OCI-LY7 (cell line): ENCODE results near the gene CDK5RAP3. TPM values are rescaled to one million over a fixed set of nuclear protein-coding genes. Genes with fewer than 3 reads are reported as not detected.

Source experiments
- Bru-seq: library from RNA; stranded (reverse); fragments of 400-500 nt; gene quantifications from one replicate; lab custom pipeline; 2021; lab: Mats Ljungman, UMichigan
- BruChase-seq, 2 experiments: library from RNA; stranded (reverse); fragments of 400-500 nt; gene quantifications; one replicate each; lab custom pipeline; 2021; lab: Mats Ljungman, UMichigan
- BruUV-seq: library from RNA; stranded (reverse); fragments of 400-500 nt; replicated peaks from 2 replicates; lab custom pipeline; 2021; lab: Mats Ljungman, UMichigan
- CTCF ChIA-PET: fragments of 300-600 bp; sonication (Branson Sonifier 250); formaldehyde crosslinking; loops from one replicate; lab custom pipeline; 2022; ENCODE audit warnings: antibody characterized with exemption; ENCODE audit not compliant: unreplicated experiment; lab: Charles Lee
- POLR2A ChIA-PET: fragments of 300-600 bp; sonication (Branson Sonifier 250); formaldehyde crosslinking; loops from one replicate; lab custom pipeline; 2022; ENCODE audit warnings: antibody characterized with exemption; lab: Charles Lee
- DNase-seq: peaks from one replicate; pipeline ENCODE4 v3.0.0-alpha.2; 2015; ENCODE audit warnings: low spot score
- H2AFZ ChIP-seq: fragments of 200-600 bp; sonication (generic), shearing (Covaris generic); 2 replicates; pipeline ENCODE4 v1.6.1; 2014; ENCODE audit warnings: mild to moderate bottlenecking, antibody characterized with exemption, low read length, moderate library complexity
- H3K27ac ChIP-seq: fragments of 200-600 bp; sonication (generic); 2 replicates; pipeline ENCODE4 v1.5.1; 2014; ENCODE audit warnings: mixed run types, low read depth, mild to moderate bottlenecking, moderate library complexity, low read length, inconsistent platforms; ENCODE audit not compliant: poor library complexity, severe bottlenecking
- H3K36me3 ChIP-seq: fragments of 200-600 bp; sonication (generic); 2 replicates; pipeline ENCODE4 v1.6.1; 2014; ENCODE audit warnings: mild to moderate bottlenecking, antibody characterized with exemption, low read length, moderate library complexity, mixed read lengths; ENCODE audit not compliant: insufficient read depth
- H3K4me1 ChIP-seq: fragments of 200-600 bp; sonication (generic); 2 replicates; pipeline ENCODE4 v1.5.1; 2014; ENCODE audit warnings: mild to moderate bottlenecking, low read length; ENCODE audit not compliant: insufficient read depth, poor library complexity, severe bottlenecking
- H3K4me2 ChIP-seq: fragments of 200-600 bp; sonication (generic); 2 replicates; pipeline ENCODE4 v1.6.1; 2014; ENCODE audit warnings: mild to moderate bottlenecking, low read length
- H3K4me3 ChIP-seq: fragments of 200-600 bp; sonication (generic); 2 replicates; pipeline ENCODE4 v1.5.1; 2014; ENCODE audit warnings: mild to moderate bottlenecking, low read depth, low read length; ENCODE audit not compliant: poor library complexity, severe bottlenecking
- H3K79me2 ChIP-seq: fragments of 200-600 bp; sonication (generic); 2 replicates; pipeline ENCODE4 v1.6.1; 2016; ENCODE audit warnings: low read depth, mild to moderate bottlenecking, low read length, moderate library complexity, mixed read lengths; ENCODE audit not compliant: insufficient read depth
- H3K9me2 ChIP-seq: fragments of 200-600 bp; sonication (generic); 2 replicates; pipeline ENCODE4 v1.6.1; 2016; ENCODE audit warnings: mild to moderate bottlenecking, low read length, mixed read lengths; ENCODE audit not compliant: insufficient read depth
- H3K9me3 ChIP-seq: fragments of 200-600 bp; sonication (generic); 2 replicates; pipeline ENCODE4 v1.6.1; 2014; ENCODE audit warnings: mild to moderate bottlenecking, mixed run types, low read length, mixed read lengths
- H4K20me1 ChIP-seq: fragments of 200-600 bp; sonication (generic); 2 replicates; pipeline ENCODE4 v1.6.1; 2014; ENCODE audit warnings: mild to moderate bottlenecking, antibody characterized with exemption, low read length, moderate library complexity, mixed read lengths; ENCODE audit not compliant: insufficient read depth
- EZH2phosphoT487 ChIP-seq: fragments of 200-600 bp; sonication (generic); IDR thresholded peaks from 2 replicates; pipeline ENCODE4 v1.6.1; 2018; ENCODE audit warnings: low read depth, borderline replicate concordance, mild to moderate bottlenecking, mixed run types, antibody characterized with exemption, low read length, moderate library complexity, mixed read lengths
- intact Hi-C: fragments of 100-400 bp; cut with micrococcal nuclease; formaldehyde crosslinking; loops from one replicate; pipeline ENCODE4 v1.10.0; 2022; ENCODE audit not compliant: unreplicated experiment
- long read RNA-seq: library from polyadenylated mRNA; stranded (forward); transcript quantifications from one replicate; pipeline ENCODE4 v2.0.0, GENCODE V29; 2022
- total RNA-seq, 2 experiments: library from RNA; depleted of rRNA in 1 of 2; stranded (reverse); fragments of >200 nt in 1 of 2; shearing (Covaris generic) in 1 of 2; gene quantifications; 2 replicates each; pipeline ENCODE4 v1.2.3, GENCODE V29; 2014 to 2022
- TF ChIP-seq, protein P1 (sequence below): fragments of 200-600 bp; sonication (generic); conservative IDR thresholded peaks from 2 replicates; pipeline ENCODE4 v1.5.1; 2014; ENCODE audit warnings: mild to moderate bottlenecking, antibody characterized with exemption, low read length, moderate library complexity, mixed read lengths

CDK5RAP3 gene, protein sequence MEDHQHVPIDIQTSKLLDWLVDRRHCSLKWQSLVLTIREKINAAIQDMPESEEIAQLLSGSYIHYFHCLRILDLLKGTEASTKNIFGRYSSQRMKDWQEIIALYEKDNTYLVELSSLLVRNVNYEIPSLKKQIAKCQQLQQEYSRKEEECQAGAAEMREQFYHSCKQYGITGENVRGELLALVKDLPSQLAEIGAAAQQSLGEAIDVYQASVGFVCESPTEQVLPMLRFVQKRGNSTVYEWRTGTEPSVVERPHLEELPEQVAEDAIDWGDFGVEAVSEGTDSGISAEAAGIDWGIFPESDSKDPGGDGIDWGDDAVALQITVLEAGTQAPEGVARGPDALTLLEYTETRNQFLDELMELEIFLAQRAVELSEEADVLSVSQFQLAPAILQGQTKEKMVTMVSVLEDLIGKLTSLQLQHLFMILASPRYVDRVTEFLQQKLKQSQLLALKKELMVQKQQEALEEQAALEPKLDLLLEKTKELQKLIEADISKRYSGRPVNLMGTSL
- total RNA-seq (2014; rRNA removed; shearing (Covaris generic)): 241 and 312 TPM in 2 replicates
- 254 and 256 TPM in 2 replicates for total RNA-seq (2022)
- Bru-seq, nascent RNA: percentile 75 among the genes with signal in this experiment
- BruChase-seq, experiment 1, labeled RNA remaining after a 6-hour chase: percentile 92 among the genes with signal in this experiment
- BruChase-seq, experiment 2, labeled RNA remaining after a 2-hour chase: percentile 87 among the genes with signal in this experiment
- long read RNA-seq, transcript CDK5RAP3-231 (12 exons, 2,759 nt): minor isoform, 75 of 480 reads
- long read RNA-seq, transcript CDK5RAP3-237 (13 exons, 2,519 nt): minor isoform, 24 of 480 reads
- long read RNA-seq, transcript CDK5RAP3-201 (14 exons, 1,866 nt): major isoform, 207 of 480 reads
- long read RNA-seq, partial matches to known transcripts: 72 of 480 reads
- long read RNA-seq, other reads (novel, unspliced or antisense): 97 of 480 reads

DNA sequence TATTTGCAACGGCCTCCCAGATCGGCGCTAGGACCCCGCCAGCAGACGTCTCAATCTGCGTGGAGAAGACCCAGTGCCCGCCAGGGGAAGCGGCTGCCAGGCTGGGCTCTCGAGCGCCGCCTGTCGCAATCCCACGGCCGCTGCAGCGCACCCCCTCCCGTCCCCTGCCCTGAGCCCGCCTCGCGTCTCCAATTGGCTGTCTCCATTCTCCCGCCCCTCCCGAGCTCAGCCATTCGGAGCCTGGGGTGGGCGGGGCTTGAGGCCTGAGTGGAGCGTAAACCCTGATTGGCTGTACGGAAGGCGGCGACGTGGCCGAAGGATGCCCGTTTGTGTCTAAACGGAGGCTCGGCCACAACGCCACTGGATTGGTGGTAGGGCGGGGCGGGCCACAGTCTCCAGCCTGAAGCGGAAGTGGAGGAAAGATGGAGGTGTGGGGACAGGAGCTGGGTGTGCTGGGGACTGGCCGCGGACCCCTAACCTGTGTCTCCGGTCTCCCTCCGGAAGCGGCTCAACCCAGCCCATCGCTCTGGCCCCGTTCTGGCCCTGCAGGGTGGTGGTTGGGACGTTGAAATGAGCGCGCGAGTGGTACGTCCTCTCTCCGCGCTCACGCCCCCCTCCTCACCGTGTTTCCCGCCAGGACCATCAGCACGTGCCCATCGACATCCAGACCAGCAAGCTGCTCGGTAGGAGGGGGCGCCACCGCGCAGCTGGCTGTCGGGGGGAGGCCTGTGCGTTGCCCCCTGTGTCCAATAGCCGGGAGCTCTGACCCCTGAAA lies at the start of gene CDK5RAP3:
TSS of gene CDK5RAP3 (plus strand) at position 389 of the 775 bp plus-strand sequence. CDS start at position 423, 34 bp downstream.
- POLR2A ChIA-PET: interaction anchor here (0.6 to 1.9 kb wide), 11 partner anchors 10 to 95 kb away, joined by 3 to 5 read pairs (median 3); partner anchors contain the start of gene NFE2L1
- BruUV-seq: no TSS peak

DNA sequence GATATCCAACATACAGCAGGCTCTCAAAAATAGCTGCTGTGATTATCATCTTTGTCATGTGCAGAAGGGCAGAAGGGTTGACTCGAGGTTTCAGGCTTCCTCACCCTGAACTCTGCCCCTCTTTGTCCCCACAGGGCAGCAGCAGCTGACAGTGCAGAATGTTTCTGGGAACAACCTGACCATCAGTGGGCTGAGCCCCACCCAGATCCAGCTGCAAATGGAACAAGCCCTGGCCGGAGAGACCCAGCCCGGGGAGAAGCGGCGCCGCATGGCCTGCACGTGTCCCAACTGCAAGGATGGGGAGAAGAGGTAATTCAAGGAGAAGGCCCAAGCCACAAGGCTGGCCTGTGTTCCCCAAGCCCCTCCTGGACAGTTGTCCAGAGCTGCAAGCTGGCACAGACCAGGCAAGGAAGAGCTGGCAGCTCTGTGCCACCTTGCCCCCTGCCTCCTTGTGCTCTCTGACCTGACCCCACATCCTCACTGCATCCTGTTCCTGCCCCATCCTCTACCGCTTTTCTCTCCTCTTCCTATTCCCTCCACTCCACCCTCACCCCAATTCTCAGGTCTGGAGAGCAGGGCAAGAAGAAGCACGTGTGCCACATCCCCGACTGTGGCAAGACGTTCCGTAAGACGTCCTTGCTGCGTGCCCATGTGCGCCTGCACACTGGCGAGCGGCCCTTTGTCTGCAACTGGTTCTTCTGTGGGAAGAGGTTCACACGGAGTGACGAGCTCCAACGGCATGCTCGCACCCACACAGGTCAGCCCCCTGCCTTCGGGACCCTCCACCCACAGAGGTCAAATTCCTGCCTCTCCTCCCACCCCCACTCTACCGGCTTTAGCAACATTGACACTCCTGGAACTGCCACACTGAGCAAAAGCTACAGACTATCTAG lies 45.9 kb upstream of the CDK5RAP3 start:
- H3K9me2 ChIP-seq: no peaks in the 10 kb centered on the region
- H3K79me2 ChIP-seq: no peaks in the 10 kb centered on the region
- peaks cover 61% of the 10 kb centered on the region; the same call in 1 of the 2 replicates for H3K36me3 ChIP-seq
- ChIA-PET CTCF (no interaction called here), POLR2A (no interaction called here)
- no TSS peak for BruUV-seq
- TF ChIP-seq, protein P1, sequence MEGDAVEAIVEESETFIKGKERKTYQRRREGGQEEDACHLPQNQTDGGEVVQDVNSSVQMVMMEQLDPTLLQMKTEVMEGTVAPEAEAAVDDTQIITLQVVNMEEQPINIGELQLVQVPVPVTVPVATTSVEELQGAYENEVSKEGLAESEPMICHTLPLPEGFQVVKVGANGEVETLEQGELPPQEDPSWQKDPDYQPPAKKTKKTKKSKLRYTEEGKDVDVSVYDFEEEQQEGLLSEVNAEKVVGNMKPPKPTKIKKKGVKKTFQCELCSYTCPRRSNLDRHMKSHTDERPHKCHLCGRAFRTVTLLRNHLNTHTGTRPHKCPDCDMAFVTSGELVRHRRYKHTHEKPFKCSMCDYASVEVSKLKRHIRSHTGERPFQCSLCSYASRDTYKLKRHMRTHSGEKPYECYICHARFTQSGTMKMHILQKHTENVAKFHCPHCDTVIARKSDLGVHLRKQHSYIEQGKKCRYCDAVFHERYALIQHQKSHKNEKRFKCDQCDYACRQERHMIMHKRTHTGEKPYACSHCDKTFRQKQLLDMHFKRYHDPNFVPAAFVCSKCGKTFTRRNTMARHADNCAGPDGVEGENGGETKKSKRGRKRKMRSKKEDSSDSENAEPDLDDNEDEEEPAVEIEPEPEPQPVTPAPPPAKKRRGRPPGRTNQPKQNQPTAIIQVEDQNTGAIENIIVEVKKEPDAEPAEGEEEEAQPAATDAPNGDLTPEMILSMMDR: no peak
- no peak for TF ChIP-seq EZH2phosphoT487
- H4K20me1 ChIP-seq: no peaks in the 10 kb centered on the region
- no peak overlapping the region for H3K4me2 ChIP-seq
- intact Hi-C loops: no loop called here
- no peaks in the 10 kb centered on the region for H3K4me1 ChIP-seq
- H3K4me3 ChIP-seq: no peak overlapping the region
- H3K9me3 ChIP-seq: no peaks in the 10 kb centered on the region
- DNase-seq: no peak
- no peak overlapping the region for H2AFZ ChIP-seq
- no peak overlapping the region for H3K27ac ChIP-seq

More for the DNA sequence above, at the start of gene CDK5RAP3:
- Histone ChIP-seq H3K27ac (peak within 1 kb of the TSS; percentile 36), H3K36me3 (peaks cover 34% of the 10 kb centered on the region), H3K4me3 (peak within 1 kb of the TSS; percentile 83), H3K4me2 (peak within 1 kb of the TSS; percentile 90), H3K9me3 (no peaks in the 10 kb centered on the region), H2AFZ (peak within 1 kb of the TSS; percentile 91), H3K4me1 (peaks cover 20% of the 10 kb centered on the region), H3K9me2 (no peaks in the 10 kb centered on the region), H4K20me1 (no peaks in the 10 kb centered on the region), H3K79me2 (peaks cover 18% of the 10 kb centered on the region; the same call in 1 of the 2 replicates)
- CTCF ChIA-PET: interaction anchor here (0.6 to 1.7 kb wide), 7 partner anchors 12 to 309 kb away, joined by 3 to 7 read pairs (median 3); partner anchors contain the start of gene PRR15L
- DNase-seq: peak; percentile 100
- TF ChIP-seq, protein P1: peak; percentile 85
- no peak for TF ChIP-seq EZH2phosphoT487
- intact Hi-C loops: loop anchor here (1.0 to 5.0 kb wide), 4 partner anchors 22 to 129 kb away; partner anchors contain the start of genes PNPO, SCRN2 and SP2
